Endothelial cell of umbilical vein (primary cell): ENCODE data around the gene NSUN4. TPM values are rescaled to one million over a fixed set of nuclear protein-coding genes. Genes with fewer than 3 reads are reported as not detected.

Experiments
- BruUV-seq: library from RNA; stranded (reverse); fragments of 400-500 nt; replicated peaks from 2 replicates; lab custom pipeline; 2021; lab: Mats Ljungman, UMichigan
- CTCF ChIA-PET: fragments of 300-600, 350-600 bp; sonication (Branson Sonifier 250); formaldehyde crosslinking; loops from one replicate; lab custom pipeline; 2021; ENCODE audit warnings: antibody characterized with exemption, inconsistent platforms; lab: Charles Lee
- POLR2A ChIA-PET: fragments of 300-600, 350-600 bp; sonication (Branson Sonifier 250); formaldehyde crosslinking; loops from one replicate; lab custom pipeline; 2021; ENCODE audit warnings: antibody characterized with exemption, inconsistent platforms; lab: Charles Lee
- DNase-seq: peaks from one replicate; pipeline ENCODE4 v3.0.0-alpha.2; 2011; ENCODE audit warnings: low read depth, low spot score
- FAIRE-seq: peaks from 2 replicates; lab custom pipeline; 2011; peaks lifted over from hg19 to GRCh38; lab: Jason Lieb, UNC
- H2AFZ ChIP-seq: 2 replicates; pipeline ENCODE4 v1.6.0; 2012; ENCODE audit warnings: low read depth, low read length, control low read depth, inconsistent platforms
- H3K27ac ChIP-seq: 2 replicates; pipeline ENCODE4 v1.5.1; 2011; ENCODE audit warnings: low read depth, mild to moderate bottlenecking, control low read depth, low read length, moderate library complexity; ENCODE audit not compliant: insufficient read depth
- H3K27me3 ChIP-seq, 2 experiments: 2 replicates each; pipeline versions ENCODE4 v1.6.0 to v1.6.1; 2011; ENCODE audit warnings: low read length in 2 of 2, mixed read lengths in 1 of 2; ENCODE audit not compliant: control insufficient read depth in 2 of 2, insufficient read depth in 2 of 2
- H3K36me3 ChIP-seq, 2 experiments: 2 replicates in 1 of 2; 3 replicates in 1 of 2; pipeline ENCODE4 v1.5.1; 2011; ENCODE audit warnings: low read length in 2 of 2, mild to moderate bottlenecking in 1 of 2, moderate library complexity in 1 of 2; ENCODE audit not compliant: control insufficient read depth in 2 of 2, insufficient read depth in 2 of 2; ENCODE audit errors: extremely low read depth in 1 of 2
- H3K4me1 ChIP-seq: 3 replicates; pipeline ENCODE4 v1.5.1; 2011; ENCODE audit warnings: mild to moderate bottlenecking, low read length; ENCODE audit not compliant: control insufficient read depth, insufficient read depth; ENCODE audit errors: extremely low read depth
- H3K4me2 ChIP-seq: 2 replicates; pipeline ENCODE4 v1.6.1; 2011; ENCODE audit warnings: low read length, control low read depth, mixed read lengths; ENCODE audit not compliant: insufficient read depth
- H3K4me3 ChIP-seq, 3 experiments: fragments of 200-600 bp in 1 of 3; sonication (generic), shearing (Covaris generic) in 1 of 3; replicated peaks in 1 of 3; 2 replicates each; pipeline ENCODE4 v1.5.1; 2011 to 2016; ENCODE audit warnings: control low read depth in 3 of 3, low read length in 3 of 3, mild to moderate bottlenecking in 2 of 3, inconsistent platforms in 1 of 3, low read depth in 1 of 3, moderate library complexity in 1 of 3; ENCODE audit not compliant: insufficient read depth in 1 of 3
- H3K79me2 ChIP-seq: 2 replicates; pipeline ENCODE4 v1.6.0; 2012; ENCODE audit warnings: low read length, inconsistent platforms; ENCODE audit not compliant: control insufficient read depth, insufficient read depth
- H3K9ac ChIP-seq: replicated peaks from 2 replicates; pipeline ENCODE3; 2011; ENCODE audit warnings: low read length, control low read depth; ENCODE audit not compliant: insufficient read depth; ENCODE audit errors: extremely low read depth
- H3K9me1 ChIP-seq: replicated peaks from 3 replicates; pipeline ENCODE4 v1.6.0; 2011; ENCODE audit warnings: mild to moderate bottlenecking, low read length; ENCODE audit not compliant: control insufficient read depth, insufficient read depth; ENCODE audit errors: extremely low read depth
- H3K9me3 ChIP-seq: replicated peaks from 2 replicates; pipeline ENCODE4 v1.5.1; 2012; ENCODE audit warnings: low read length, inconsistent platforms; ENCODE audit not compliant: control insufficient read depth, insufficient read depth
- H4K20me1 ChIP-seq: replicated peaks from 2 replicates; pipeline ENCODE3; 2011; ENCODE audit warnings: mild to moderate bottlenecking, low read length; ENCODE audit not compliant: control insufficient read depth, insufficient read depth; ENCODE audit errors: extremely low read depth
- CTCF ChIP-seq, 2 donors: IDR thresholded peaks; 1 replicate in 1 of 2; 2 replicates in 1 of 2; pipeline ENCODE4 v1.5.1; 2011; ENCODE audit warnings: low read length in 2 of 2, mild to moderate bottlenecking in 2 of 2, moderate library complexity in 2 of 2, control low read depth in 1 of 2, inconsistent platforms in 1 of 2, low read depth in 1 of 2; ENCODE audit not compliant: insufficient read depth in 1 of 2; ENCODE audit errors: extremely low read depth in 1 of 2
- EZH2 ChIP-seq: IDR thresholded peaks from 2 replicates; pipeline ENCODE4 v1.6.1; 2012; ENCODE audit warnings: borderline replicate concordance, low read depth, mild to moderate bottlenecking, moderate library complexity, low read length, inconsistent platforms; ENCODE audit not compliant: severe bottlenecking
- FOS ChIP-seq: IDR thresholded peaks from 2 replicates; pipeline ENCODE4 v1.6.1; 2011; ENCODE audit warnings: mild to moderate bottlenecking, low read length, moderate library complexity, borderline replicate concordance; ENCODE audit not compliant: insufficient read depth
- GATA2 ChIP-seq: IDR thresholded peaks from 2 replicates; pipeline ENCODE4 v1.7.0; 2011; ENCODE audit warnings: low read depth, mild to moderate bottlenecking, moderate library complexity, mixed read lengths, low read length; ENCODE audit not compliant: insufficient read length, insufficient read depth
- JUN ChIP-seq: IDR thresholded peaks from 2 replicates; pipeline ENCODE4 v1.6.1; 2011; ENCODE audit warnings: borderline replicate concordance, low read depth; ENCODE audit not compliant: insufficient read length, insufficient read depth
- MAX ChIP-seq: IDR thresholded peaks from 2 replicates; pipeline ENCODE4 v1.6.1; 2011; ENCODE audit not compliant: insufficient read depth, insufficient read length
- MYC ChIP-seq: IDR thresholded peaks from one replicate; pipeline ENCODE4 v1.6.1; 2011; ENCODE audit warnings: mild to moderate bottlenecking, low read depth, low read length
- POLR2A ChIP-seq: IDR thresholded peaks from 2 replicates; pipeline ENCODE4 v1.6.1; 2012; ENCODE audit warnings: low read depth, mild to moderate bottlenecking, control low read depth, low read length
- POLR2AphosphoS5 ChIP-seq: IDR thresholded peaks from 2 replicates; pipeline ENCODE4 v1.6.1; 2012; ENCODE audit warnings: low read depth, mild to moderate bottlenecking, control low read depth, low read length, moderate library complexity; ENCODE audit not compliant: insufficient read depth
- dilution Hi-C: fragments of 300-500 bp; cut with MboI; formaldehyde crosslinking; loops from one replicate; pipeline ENCODE4 v1.15.0; 2019; ENCODE audit warnings: low sequenced_read_pairs; ENCODE audit not compliant: extremely low pct_ligation_motif_present
- intact Hi-C: fragments of 100-400 bp; cut with micrococcal nuclease; formaldehyde crosslinking; loops from one replicate; pipeline ENCODE4 v1.10.0; 2022
- polyA plus RNA-seq, 4 experiments: library from polyadenylated mRNA; depleted of rRNA in 3 of 4; stranded (reverse) in 3 of 4; unstranded in 1 of 4; fragments of >200 nt; gene quantifications; 2 replicates each; pipeline versions ENCODE4 v1.2.1 to v1.2.3, GENCODE V29; 2011 to 2012; ENCODE audit warnings: missing spikeins in 1 of 4
- total RNA-seq: library from RNA; stranded (reverse); gene quantifications from 2 replicates; pipeline ENCODE4 v1.2.3, GENCODE V29; 2021

NSUN4 gene
- total and polyA plus RNA-seq, 2 donors (not counting 3 experiments of a cell fraction or from before 2014, with no cell fraction given): 21.6 to 23.4 TPM

GRCh38 chr1:46295306-46295705, 45.3 kb upstream of the NSUN4 start:
- peaks cover 1% of the 10 kb centered on the region for H3K4me1 ChIP-seq
- peaks cover 16 to 22% of the 10 kb centered on the region in 2 experiments for H3K36me3 ChIP-seq
- no peak for FAIRE-seq
- POLR2A ChIA-PET: no interaction called here
- H3K27ac ChIP-seq: no peak overlapping the region
- CTCF ChIA-PET: no interaction called here
- H3K9me3 ChIP-seq: no peaks in the 10 kb centered on the region
- no peaks in the 10 kb centered on the region for H3K9me1 ChIP-seq
- TF ChIP-seq JUN: no peak
- H4K20me1 ChIP-seq: no peaks in the 10 kb centered on the region
- intact Hi-C loops (no loop called here), dilution Hi-C loops (no loop called here)
- H3K4me3 ChIP-seq: no peak overlapping the region
- no peak overlapping the region for H2AFZ ChIP-seq
- peaks cover 22% of the 10 kb centered on the region for H3K79me2 ChIP-seq
- no TSS peak for BruUV-seq
- no peak overlapping the region for H3K9ac ChIP-seq
- no peak overlapping the region for H3K4me2 ChIP-seq
- no peak for DNase-seq
- no peaks in the 10 kb centered on the region for H3K27me3 ChIP-seq

GRCh38 chr1:46298387-46298786, 42.2 kb upstream of the NSUN4 start:
- FAIRE-seq (no peak), DNase-seq (no peak)
- peaks cover 16% of the 10 kb centered on the region for H3K4me1 ChIP-seq
- intact Hi-C loops: no loop called here
- no peaks in the 10 kb centered on the region for H4K20me1 ChIP-seq
- H3K9me3 ChIP-seq: no peaks in the 10 kb centered on the region
- dilution Hi-C loops: no loop called here
- TF ChIP-seq POLR2A (no peak), MYC (no peak), CTCF (IDR thresholded peaks at IDR 0.05; ENCODE audit: extremely low read depth in 1 of 2, insufficient read depth in 1 of 2, low read depth in 1 of 2, low read length in 2 of 2) (no peak), GATA2 (no peak), FOS (no peak), JUN (no peak), EZH2 (no peak), MAX (no peak), POLR2AphosphoS5 (no peak)
- ChIA-PET CTCF (no interaction called here), POLR2A (no interaction called here)
- H3K79me2 ChIP-seq: peaks cover 48% of the 10 kb centered on the region
- no peak overlapping the region for H3K4me3 ChIP-seq
- no peak overlapping the region for H3K27ac ChIP-seq
- BruUV-seq: no TSS peak
- peaks cover 16 to 20% of the 10 kb centered on the region in 2 experiments for H3K36me3 ChIP-seq
- no peak overlapping the region for H3K4me2 ChIP-seq
- H2AFZ ChIP-seq: no peak overlapping the region
- H3K9ac ChIP-seq: no peak overlapping the region
- H3K27me3 ChIP-seq: no peaks in the 10 kb centered on the region
- no peaks in the 10 kb centered on the region for H3K9me1 ChIP-seq
